ENCODE measurements around the gene LLGL2.

- TF ChIP-seq, protein P1, sequence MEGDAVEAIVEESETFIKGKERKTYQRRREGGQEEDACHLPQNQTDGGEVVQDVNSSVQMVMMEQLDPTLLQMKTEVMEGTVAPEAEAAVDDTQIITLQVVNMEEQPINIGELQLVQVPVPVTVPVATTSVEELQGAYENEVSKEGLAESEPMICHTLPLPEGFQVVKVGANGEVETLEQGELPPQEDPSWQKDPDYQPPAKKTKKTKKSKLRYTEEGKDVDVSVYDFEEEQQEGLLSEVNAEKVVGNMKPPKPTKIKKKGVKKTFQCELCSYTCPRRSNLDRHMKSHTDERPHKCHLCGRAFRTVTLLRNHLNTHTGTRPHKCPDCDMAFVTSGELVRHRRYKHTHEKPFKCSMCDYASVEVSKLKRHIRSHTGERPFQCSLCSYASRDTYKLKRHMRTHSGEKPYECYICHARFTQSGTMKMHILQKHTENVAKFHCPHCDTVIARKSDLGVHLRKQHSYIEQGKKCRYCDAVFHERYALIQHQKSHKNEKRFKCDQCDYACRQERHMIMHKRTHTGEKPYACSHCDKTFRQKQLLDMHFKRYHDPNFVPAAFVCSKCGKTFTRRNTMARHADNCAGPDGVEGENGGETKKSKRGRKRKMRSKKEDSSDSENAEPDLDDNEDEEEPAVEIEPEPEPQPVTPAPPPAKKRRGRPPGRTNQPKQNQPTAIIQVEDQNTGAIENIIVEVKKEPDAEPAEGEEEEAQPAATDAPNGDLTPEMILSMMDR (IDR thresholded peaks at IDR 0.05 in 4 of 5, conservative IDR thresholded peaks at IDR 0.05 in 1 of 5), result no peak
- no peak for TF ChIP-seq POLR2A (IDR thresholded peaks at IDR 0.05)
Measured at GRCh38 chr17:75494326-75494877, 31.1 kb upstream of the LLGL2 start.
